CD4-positive, alpha-beta T cell treated with Interleukin-4 for 4 hours (primary cell): Measurements from ENCODE around the gene MIXL1.
"Not testable (repeated sequence)": the region's sequence is repeated elsewhere in the genome, so short reads cannot be mapped to it uniquely, and the experiment has no call there.

Experiments used
- DNase-seq: peaks from one replicate; pipeline ENCODE4 v3.0.0-alpha.2; 2020

MIXL1 gene

DNA sequence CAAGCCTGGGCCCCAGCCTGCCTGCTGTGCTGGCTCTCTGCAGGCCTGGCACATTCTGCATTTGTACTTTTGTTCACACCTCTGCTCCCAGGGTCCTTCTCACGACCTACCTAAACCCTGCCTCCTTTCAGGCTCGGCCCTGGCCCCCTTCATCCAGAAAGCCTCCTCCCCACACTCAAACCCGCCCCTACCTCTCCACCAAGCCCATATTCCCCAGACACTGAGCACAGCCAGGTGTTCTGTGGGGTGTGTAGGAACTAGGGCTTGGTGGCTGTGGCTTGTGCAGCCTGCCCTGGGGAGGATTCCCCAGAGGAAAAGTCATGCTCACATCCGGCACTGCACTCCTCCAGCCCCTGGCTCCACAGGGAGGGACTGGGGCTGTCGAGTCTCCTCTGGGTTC is 8.2 kb upstream of the MIXL1 start:
- DNase-seq = no peak

GRCh38 chr1:226216056-226216455 is 7.4 kb upstream of the MIXL1 start:
- DNase-seq = no peak

DNA sequence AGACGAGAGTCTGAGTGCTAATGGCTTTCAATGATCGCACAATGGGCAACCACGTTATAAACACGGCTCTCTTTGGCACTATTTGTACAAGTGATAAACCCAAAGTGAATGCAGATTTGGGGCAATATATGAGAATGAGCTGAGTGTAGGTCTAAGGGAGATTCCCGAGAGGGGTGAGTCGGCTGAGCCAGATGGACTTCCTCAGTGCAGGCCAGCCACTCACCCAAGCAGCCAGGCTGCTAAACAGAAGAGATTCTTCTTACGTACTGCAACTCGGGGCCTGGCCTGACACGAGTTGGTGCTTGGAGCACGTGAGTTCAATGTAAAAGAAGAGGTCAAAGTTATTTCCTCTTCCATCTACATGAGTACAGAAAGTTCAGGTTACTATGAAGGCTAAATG is 6.2 kb upstream of the MIXL1 start:
- no peak for DNase-seq

DNA sequence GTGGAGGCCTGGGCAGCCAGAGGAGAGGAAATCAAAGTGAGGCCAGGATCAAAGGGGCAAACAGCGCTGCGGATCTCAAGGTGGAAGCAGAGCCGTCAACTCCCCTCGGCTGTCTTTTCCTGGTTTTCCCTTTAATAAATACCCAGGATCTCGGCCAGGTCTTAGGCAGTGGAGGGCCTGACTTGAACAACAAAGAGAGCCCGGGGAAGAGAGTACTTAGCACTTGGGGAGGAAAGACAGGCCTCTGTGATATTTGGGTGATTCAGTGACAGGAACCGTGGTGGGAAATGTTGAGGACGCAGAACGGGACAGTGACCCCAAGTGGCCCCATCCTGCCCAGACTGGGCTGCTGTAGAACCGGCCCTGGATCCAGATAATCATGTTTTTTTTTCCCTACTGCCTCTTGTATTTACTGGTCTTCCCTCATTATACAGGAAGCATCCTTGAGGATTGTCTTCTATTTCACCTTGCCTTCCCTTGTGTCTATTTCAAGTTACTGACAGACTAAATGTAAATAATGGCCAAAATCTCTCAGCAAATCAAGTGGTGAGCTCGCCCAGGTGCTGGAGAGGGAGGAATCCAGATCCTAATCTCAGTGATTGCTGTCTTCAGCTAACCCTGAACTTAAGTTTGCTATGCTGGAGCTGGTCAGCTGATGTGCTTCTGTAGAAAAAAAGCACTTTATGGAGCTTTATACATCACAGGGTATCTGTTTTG is 2.8 kb upstream of the MIXL1 start:
- DNase-seq = no peak

GRCh38 chr1:226222686-226223085 is 778 bp upstream of the MIXL1 start:
- no peak for DNase-seq

GRCh38 chr1:226223786-226224244 is 351 bp downstream of the MIXL1 start:
- peak; percentile 8 for DNase-seq

- DNase-seq = no peak
Observed at GRCh38 chr1:226226601-226227000, 3.1 kb downstream of the MIXL1 start.

GRCh38 chr1:226233293-226233692 is 9.8 kb downstream of the MIXL1 start:
- no peak for DNase-seq

DNA sequence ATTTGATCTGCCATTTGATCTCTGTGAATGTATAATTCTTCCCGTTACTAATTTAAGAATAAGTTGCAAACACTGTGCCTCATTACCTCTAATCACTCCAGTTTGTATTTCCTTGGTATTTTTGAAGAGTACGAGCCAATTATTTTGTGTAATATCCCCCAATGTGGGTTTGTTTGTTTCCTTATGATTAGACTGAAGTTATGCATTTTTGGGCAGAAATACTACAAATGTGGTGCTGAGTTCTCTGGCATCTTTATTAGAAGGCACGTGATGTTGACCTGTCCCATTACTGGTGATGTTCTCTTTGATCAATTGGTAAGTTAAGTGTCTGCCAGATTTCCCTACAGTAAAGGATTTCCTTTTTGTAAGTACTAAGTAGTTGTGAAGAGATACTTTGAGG is 10.3 kb downstream of the MIXL1 start:
- no peak for DNase-seq

DNA sequence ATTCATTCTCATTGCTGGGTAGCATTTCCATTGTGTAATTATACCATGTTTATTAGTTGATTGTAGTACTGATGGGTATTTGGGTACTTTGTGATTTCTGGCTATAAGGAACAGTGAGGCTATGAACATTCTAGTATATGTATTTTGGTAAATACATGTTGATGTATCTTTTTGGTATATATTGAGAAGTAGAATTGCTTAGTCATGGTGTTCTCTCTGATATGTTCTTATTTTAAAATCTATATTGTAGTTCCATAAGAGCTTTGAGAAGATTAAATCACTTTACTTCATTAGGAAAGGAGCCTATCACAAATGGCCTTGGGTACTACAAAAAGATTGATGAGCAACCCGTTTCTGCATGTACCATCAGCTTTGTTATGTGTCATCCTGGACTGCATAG is 13.4 kb downstream of the MIXL1 start:
- DNase-seq = no peak

- DNase-seq = no peak
Observed at GRCh38 chr1:226239421-226239820, 16.0 kb downstream of the MIXL1 start.

DNA sequence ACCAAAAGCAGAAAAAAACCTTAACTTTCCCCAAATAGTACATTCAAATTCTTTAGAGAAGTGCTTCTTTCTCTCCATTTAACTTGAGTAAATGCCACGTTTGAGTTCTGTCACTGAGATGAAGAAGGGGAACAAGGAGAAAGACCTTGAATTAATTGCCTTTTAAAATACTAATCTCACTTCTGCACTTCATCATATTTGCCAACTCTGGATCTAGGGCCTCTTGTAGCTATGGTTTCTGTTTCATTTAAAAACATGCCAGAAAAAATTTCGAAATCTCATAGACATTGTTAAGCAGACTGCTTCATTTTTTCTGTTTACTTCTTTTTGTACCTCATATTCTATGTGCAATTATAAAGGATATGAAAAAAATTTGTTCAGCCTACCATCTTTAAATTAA is 24.6 kb downstream of the MIXL1 start:
- no peak for DNase-seq

DNA sequence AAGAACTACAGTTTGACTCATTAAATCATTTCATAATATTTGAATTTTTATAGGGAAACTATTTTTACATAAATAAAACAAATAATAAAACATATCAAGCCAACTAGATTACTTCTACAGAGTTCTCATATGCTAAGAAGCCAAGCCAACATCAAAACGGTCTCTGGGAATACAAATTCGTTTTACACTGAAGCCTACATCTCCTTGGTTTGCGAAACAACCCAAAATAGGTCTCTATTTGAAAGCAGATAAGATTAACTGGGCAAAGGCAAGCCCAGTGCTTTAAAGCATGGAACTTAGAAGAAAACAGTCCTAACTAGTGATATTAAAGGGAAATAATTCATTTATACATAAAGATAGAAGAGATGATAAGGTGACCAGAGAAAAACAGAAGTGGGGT is 25.3 kb downstream of the MIXL1 start:
- DNase-seq = no peak

DNA sequence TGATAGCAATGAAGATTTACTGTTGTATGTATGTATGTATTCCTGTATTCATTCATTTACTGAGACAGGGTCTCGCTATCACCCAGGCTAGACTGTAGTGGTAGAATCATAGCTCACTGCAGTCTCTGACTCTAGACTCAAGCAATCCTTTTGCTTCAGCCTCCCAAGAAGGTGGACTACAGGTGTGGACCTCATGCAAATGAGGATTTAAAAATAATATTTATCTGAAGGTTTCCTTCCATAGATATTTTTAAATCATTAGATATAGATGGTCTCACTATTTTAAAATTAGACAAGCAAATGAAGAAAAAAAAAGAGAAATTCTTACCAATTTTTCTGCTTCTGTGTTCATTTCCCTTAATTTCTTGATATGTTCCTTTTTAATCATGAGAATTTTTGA is 27.0 kb downstream of the MIXL1 start:
- DNase-seq = no peak

DNA sequence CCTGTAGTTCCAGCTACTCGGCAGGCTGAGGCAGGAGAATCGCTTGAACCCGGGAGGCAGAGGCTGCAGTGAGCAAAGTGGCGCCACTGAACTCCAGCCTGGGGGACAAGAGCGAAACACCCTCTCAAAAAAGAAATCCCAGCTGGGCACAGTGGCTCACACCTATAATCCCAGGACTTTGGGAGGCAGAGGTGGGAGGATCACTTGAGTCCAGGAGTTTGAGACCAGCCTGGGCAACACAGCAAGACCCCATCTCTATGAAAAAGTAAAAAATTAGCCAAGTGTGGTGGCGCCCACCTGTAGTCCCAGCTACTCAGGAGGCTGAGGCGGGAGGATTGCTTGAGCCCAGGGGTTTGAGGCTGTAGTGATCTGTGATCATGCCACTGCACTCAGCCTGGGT is 29.4 kb downstream of the MIXL1 start:
- not testable (repeated sequence) for DNase-seq

- no peak for DNase-seq
Observed at GRCh38 chr1:226253933-226254332, 30.5 kb downstream of the MIXL1 start.

DNA sequence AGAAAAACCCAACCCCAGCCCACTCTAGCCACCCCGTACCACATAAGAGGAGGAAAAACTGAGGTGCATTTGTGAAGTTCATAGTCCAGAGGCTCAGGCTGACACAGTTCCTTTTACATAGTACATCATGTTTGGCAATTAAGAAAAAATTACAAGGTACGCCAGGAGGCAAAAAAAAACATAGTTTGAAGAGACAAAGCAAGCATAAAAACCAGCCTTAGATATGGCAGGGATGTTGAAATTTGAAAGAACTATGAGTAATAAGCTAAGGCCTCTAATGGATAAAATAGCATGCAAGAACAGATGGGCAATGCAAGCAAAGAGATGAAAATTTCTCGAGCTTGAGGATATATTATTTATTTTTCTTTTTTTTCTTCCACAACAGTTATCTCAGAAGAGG is 31.9 kb downstream of the MIXL1 start:
- DNase-seq = no peak

- DNase-seq = no peak
Observed at GRCh38 chr1:226261818-226262217, 38.4 kb downstream of the MIXL1 start.

DNA sequence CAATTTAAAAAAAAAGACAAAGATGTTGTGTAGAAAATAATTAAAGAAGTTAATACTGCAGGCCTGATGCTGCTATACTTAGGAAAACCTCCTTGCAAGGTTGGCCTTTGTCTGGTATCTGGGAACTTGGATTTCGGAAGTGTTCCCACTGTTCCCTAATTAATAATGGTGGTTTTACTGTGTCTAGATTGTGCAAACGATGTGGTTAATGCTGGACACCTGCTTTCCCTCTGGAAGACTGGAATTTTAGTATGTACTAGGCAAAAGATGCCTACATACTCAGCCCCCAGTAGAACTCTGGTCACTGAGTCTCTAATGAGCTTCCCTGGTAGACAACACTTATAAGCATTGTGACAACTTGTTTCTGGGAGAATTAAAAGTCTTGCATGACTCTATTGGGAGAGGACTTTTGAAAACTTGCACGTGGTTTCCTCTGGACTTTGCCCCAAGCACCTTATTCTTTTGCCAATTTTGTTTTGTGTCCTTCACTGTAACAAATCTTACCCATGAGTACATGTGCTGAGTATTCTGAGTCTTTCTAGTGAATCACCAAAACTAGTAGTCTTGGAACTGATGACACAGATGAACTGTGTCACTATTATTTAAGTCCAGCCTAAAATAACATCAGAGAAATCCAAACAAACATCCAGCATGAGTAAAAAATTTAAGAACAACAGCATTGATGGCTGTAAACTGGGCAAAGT is 45.1 kb downstream of the MIXL1 start:
- no peak for DNase-seq

DNA sequence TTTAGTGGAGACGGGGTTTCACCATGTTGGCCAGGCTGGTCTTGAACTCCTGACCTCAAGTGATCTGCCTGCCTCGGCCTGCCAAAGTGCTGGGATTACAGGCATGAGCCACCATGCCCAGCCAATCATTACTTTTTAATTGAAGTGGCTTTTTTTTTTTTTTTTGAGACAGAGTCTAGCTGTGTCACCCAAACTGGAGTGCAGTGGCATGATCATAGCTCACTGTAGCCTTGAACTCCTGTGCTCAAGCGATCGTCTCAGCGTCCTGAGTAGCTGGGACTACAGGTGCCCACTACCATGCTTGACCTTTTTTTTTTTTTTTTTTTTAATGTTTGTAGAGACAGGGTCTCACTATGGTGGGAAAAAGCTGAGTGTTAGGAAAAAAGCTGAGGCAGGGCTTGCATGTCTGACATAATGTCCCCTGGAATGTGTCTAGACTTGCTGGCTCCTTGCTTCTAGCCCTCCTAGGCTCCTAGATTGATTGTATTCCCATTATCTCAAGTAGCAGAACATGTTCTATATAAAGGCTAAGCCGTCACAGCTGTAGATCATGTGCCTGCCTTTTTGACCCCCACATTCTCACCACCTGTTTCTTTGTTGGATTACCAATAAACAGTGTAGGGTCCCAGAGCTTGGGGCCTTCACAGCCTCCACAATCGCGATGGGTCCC is 48.9 kb downstream of the MIXL1 start:
- not testable (repeated sequence) for DNase-seq

GRCh38 chr1:226274138-226274537 is 50.7 kb downstream of the MIXL1 start:
- DNase-seq = no peak

DNA sequence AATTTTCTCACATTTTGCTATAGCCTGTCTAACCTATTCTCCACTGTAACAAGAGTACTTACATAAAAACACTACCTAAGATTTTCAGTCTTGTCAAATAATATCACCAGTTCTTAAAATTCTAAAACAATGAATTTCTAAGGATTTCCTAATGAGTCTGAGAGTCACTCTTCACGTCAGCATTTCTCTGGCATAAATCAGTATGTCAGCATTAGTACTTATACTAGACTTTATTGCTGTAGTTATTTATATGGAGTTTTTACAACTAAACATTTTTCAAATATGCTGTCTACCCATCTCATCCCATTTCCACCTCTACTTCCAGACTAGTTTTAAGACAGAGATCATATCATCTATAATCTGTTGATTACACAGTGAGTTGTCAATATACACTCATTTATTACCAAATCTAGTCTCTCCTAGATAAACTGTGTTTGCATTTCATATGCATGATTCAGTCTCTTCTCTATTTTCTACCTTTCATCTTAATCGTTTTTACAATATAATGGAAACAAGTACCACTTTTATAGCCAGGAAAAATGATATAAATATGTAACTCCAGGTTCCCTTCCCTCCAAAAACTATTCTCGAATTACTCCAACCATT is 52.7 kb downstream of the MIXL1 start:
- no peak for DNase-seq
